GM18868 (cell line): ENCODE measurements around the gene APEH.
"Not testable (repeated sequence)": the region's sequence is repeated elsewhere in the genome, so short reads cannot be mapped to it uniquely, and the experiment has no call there.

Source experiments
- ATAC-seq: cut with Tn5 transposase; IDR thresholded peaks from one replicate; pipeline ENCODE4 v1.9.1; 2021; ENCODE audit warnings: mild to moderate bottlenecking, moderate library complexity; ENCODE audit not compliant: unreplicated experiment

APEH gene

GRCh38 chr3:49667701-49668413 lies 6.3 kb upstream of the APEH start:
- ATAC-seq = no peak

DNA sequence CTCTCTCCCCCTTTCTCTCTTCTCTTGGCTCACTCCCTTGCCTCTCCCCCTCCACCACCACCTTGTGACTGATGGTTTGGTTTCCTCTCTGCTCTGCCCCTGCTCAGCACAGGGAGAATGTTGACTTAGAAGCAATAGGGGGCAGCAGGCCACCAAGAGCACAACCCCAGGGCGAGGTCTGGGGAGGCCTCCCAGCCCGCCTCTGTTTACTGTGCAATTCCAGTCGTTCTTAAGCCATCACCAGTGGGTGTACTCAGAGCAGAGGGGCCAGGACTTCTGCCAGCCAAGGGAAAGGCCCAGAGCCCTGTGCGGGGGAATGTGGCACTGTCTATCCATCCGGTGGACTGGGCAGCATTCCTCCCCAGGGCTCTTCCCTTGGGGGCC lies 5.7 kb upstream of the APEH start:
- no peak for ATAC-seq

GRCh38 chr3:49668861-49669260 lies 5.3 kb upstream of the APEH start:
- ATAC-seq = no peak

DNA sequence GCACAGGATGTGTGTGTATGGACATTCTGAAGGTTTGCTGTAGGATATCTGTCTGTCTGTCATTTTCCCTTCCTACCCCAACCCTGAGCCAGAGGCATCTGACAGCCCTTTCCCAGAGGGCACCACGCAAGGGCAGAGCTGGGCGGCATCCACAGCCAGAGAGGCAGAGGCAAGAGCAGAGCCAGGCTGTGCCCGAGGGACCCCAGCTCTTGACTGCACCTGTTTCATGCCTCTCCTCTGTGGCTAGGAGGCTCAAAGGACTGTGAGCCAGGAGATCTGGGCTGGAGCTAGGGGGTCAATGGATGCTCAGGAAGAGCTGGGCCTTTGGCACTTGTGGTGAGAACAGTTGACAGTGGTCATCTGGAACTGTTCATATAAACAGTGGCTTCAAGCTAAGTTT lies 4.8 kb upstream of the APEH start:
- no peak for ATAC-seq

GRCh38 chr3:49670940-49671290 lies 3.2 kb upstream of the APEH start:
- ATAC-seq = no peak

DNA sequence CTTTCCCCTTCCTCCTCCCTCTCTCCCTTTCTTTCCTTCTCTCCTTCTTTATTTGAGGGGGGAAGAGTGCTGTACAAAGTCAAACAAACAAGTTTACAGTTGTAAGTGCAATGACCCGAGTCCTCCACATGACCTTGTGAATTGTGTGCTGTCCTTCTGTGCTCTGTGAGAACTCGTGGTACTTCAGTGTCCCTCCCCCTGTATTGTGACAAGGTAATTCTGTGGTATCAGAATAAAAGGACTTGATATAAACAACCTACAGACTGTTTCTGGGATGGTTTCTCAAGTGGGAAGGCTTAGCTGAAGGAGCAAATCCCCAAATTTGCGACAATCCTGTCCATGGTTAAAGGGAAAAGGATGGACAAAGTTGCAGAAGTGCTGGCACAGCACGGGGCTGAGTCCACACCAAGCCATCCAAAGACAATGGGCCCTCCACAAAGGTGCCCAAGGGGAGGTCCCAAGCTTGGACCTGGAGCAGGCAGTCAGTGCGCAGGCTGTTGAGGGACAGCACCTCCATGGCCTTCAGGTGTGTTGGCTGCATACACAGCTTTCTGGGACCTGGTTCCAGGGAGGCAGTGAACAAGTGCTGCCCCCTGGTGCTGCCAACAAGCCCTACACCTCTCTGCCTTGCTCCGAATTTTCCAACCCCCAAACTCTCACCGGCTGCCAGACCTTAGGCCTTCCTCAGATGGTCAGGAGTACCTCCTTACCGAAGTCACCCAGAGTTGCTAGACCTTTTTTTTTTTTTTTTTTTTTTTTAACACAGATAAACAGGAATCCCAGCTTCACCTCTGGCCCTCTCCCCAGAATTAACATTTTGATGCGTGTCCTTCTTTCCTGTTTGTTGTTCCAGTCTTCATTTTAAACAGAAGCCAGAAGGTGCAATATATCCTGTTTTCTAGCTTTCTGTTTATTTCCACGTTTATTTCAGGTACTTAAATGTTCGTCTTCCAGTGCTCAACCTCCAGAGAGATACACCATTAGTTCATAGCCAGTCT lies 2.6 kb upstream of the APEH start:
- ATAC-seq = no peak

GRCh38 chr3:49673121-49673714 lies 933 bp upstream of the APEH start:
- ATAC-seq = no peak

GRCh38 chr3:49674497-49674983 lies 389 bp downstream of the APEH start:
- peak; percentile 18 for ATAC-seq

DNA sequence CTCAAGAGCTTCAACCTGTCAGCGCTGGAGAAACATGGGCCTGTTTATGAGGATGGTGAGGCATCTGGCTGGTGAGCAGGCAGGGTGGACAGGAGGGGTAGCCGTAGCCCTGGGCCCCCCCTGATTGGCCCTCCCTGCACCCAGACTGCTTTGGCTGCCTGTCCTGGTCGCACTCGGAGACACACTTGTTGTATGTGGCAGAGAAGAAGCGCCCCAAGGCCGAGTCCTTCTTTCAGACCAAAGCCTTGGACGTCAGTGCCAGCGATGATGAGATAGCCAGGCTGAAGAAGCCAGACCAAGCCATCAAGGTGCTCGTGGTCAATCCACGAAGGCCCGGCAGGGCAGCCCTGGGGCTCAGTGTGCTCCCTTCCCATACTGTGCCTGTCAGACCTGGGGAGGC lies 1.8 kb downstream of the APEH start:
- no peak for ATAC-seq

DNA sequence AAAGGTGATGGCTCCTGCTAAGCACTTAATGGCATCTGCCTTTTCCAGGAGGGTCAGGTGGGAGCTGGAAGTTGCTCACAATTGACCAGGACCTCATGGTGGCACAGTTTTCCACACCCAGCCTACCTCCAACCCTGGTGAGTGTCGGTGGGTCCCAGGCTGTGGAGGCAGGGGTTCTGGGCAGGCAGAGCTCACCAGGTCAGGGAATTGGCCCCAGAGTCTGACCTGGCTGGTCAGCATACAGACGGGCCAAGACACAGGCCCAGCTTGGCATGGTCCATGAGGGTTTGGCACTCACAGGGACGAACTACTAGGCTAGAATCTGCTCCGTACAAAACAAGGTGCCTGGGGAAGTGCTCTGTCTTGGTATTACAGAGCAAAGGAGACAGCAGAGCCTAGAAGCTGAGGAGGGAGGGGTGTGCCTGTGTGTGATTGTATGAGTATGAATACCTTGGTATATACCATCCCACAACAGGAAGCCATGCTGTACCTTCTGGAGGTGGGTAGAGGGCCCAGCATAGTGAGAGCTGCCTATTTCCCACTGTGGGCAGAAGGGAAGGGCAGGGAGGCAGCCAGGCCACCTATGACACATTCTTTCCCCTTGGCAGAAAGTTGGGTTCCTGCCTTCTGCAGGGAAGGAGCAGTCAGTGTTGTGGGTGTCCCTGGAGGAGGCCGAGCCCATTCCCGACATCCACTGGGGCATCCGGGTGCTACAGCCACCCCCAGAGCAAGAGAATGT lies 6.5 kb downstream of the APEH start:
- ATAC-seq = no peak

DNA sequence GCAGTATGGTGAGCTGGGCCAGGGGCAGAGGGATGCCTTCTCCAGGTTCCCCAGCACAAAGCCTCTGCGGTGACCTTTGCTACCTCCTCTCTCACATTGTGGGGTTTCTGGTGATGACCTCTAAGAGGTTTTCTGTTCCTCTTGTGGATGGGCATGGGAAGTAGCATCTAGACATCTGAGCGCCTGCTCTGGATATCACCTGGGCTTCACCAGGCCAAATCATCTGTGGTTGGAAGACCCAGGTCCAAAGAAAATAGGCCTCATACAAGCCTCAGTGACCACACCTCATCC lies 7.0 kb downstream of the APEH start:
- no peak for ATAC-seq

DNA sequence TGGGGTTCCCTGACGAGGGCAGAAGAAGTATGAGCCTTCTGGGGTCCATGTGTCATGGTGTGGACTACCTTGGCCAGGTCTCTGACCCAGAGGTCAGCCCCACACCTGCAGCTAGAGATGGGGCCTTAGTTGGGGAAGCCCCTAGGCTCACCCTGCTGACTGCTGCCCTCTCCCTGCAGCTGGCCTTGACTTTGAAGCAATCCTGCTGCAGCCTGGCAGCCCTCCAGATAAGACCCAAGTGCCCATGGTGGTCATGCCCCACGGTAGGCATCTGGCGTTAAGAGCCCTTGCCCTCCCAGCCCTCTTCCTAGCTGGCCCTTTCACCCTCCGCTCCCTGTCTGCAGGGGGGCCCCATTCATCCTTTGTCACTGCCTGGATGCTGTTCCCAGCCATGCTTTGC lies 7.4 kb downstream of the APEH start:
- ATAC-seq = no peak

- no peak for ATAC-seq
These were observed 9.0 kb downstream of the APEH start for GRCh38 chr3:49683162-49683561.

DNA sequence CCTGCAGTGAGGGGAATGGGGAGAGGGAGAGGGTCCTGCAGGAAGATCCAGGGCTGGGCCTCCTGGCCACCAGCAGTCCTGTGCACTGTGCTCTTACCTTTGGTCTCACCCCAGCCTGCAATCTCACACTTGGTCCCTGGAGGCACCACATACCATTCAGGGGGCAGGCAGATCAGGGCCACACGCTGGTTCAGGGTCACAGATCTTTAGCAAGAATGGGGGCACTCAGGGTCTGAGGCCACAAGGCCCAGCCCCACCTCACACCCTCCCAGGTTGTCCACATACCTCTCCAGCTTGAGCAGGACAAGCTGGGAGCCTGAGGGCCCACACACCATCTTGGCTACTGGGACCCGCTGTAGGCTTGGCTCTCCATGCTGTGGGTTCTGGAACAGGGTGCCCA lies 10.3 kb downstream of the APEH start:
- not testable (repeated sequence) for ATAC-seq

- not testable (repeated sequence) for ATAC-seq
These were observed 11.0 kb downstream of the APEH start for GRCh38 chr3:49685103-49685502.

- not testable (repeated sequence) for ATAC-seq
These were observed 11.7 kb downstream of the APEH start for GRCh38 chr3:49685846-49686245.

DNA sequence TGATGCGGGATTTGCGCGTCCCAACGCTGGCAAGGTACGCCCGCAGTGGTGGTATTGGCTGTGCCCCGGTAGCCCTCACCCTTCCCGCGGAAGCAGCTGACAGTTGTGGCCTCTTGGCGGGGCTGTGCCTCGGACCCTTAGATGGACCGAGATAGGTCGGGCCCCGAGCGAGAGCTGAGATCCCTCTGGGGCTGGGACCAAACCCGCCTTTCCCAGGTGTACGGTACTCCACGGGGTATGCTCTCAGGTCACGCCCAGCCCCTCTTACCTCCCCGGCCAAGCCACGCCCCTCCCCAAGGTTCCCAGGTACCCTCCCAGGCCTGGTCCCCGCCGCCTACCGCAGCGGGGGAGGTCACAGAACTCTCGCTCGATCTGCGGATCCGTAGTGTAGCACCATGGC lies 12.2 kb downstream of the APEH start:
- not testable (repeated sequence) for ATAC-seq

DNA sequence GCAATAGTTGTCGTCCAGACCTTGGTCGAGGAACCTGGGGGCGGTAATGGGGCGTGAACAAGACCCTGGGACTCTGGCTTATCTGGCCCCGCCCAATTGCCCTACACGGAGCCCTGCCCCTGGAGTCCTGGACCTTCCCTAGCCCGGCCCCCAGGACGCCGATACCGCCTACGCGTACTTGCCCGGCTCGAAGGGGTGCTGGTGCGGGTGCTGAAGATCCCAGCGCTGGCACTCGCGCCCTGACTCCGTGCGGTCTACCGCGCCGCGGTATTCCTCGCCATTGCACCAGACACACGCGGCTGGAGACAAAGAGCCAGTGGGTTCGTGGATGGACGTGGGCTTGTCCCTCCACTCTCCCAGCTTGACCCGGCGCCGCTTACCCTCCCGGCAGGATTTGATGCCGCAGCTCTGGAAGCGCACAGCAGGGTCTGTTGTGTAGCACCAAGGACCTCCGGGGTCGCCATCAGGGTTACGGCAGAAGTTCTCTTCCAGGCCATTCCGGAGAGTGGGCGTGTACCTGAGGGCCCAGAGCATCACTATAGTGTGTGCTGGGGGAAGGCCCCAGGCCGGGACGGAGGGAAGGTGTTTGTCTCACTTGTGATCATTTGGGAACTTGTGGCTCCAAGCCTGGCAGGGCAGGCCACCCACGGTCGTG lies 12.7 kb downstream of the APEH start:
- not testable (repeated sequence) for ATAC-seq

DNA sequence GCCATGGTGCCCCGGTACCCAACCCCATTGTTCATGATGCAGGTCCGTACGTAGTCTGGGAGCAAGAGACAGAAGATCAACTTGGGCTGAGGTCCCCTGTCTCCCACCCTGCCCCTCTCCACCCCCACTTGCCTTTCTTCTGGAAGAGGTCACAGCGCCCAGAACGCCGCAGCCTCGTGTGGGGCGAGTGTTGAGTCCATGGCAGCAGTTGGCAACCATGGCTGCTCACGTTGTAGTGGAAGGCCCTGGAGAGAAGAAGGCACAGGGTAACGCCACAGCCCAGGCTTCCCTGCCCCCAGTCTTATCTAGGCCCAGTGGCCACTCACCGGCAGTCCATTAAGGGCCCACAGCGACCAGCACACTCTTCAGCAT lies 13.3 kb downstream of the APEH start:
- ATAC-seq = not testable (repeated sequence)

DNA sequence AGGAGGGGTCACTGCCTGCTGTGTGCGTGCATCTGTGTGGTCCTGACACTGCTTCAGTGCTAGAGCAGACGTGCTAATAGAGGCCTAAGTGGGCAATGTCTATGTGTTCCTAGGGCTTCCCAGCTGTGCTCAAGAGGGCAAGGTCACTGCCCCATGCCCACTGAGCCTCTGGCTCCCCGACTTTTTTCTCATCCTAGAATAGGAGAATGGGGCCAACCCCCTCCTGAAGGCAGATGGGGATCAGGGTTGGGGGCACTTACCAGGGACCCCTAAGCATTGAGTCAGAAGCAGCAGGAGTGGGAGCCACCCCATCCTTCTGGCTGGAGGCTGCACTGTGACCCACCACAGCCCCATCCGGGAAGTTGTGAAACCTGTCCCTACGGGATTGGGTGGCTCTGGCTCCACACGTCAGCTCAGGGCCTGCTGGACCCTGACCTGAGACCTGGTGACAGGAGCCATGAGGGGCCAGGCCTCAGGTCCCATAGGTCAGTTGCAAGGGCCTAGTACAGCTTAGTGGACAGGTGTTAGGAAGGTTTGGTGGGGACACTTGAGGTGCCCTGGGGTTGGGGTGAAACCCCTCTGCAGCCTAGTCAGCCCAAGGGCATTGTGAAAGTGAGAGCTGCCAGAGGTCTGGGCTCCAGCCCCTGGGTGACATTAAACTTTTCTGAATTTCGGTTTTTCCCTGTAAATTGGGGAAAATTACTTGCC lies 14.3 kb downstream of the APEH start:
- not testable (repeated sequence) for ATAC-seq
